HG03575 (cell line): ENCODE measurements around the gene CCDC188.
"Not testable (repeated sequence)": the region's sequence is repeated elsewhere in the genome, so short reads cannot be mapped to it uniquely, and the experiment has no call there.

Source experiments
- ATAC-seq: cut with Tn5 transposase; IDR thresholded peaks from one replicate; pipeline ENCODE4 v1.9.1; 2021; ENCODE audit not compliant: unreplicated experiment, insufficient number of reproducible peaks, low FRiP score; ENCODE audit errors: extremely low read depth

CCDC188 gene

DNA sequence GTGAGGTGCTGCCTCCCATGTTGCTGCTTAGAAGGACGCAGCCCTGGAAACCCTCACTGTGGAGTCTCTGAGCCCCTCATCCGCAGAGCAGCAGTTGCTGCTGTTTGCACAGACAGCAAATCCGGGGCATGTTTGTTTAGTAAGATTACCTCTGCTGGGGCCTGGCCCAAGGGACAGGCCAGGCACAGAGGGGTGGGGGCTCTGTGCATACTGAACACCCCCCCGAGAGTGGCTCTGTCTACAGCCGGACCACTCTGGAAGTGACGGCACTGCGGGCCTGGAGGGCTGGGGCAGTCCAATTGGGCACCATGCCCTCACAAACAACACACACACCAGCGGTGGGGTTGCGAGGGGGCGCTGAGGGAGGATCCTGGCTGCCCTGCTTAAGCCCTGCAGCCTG, 22.9 kb upstream of the CCDC188 start:
- no peak for ATAC-seq

DNA sequence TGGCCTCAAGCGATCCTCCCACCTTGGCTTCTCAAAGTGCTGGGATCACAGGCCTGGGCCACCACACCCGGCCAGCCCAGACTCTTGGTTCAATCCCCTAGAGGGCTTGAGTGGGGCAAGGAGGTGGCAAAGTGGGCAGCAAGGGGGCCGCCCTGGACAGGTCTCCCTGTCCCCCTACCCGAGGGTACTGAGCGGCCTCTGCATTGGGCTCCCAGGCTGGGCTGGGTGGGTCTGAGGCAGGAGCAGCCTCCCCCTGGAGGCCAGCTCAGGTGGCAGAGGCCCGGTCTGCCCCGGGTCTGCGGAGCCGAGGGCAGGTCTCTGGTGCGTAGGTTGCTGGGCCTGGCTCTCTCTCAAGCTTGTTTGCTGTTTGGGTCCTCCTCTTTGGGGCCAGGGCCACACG, 22.4 kb upstream of the CCDC188 start:
- no peak for ATAC-seq

GRCh38 chr22:20172141-20172613, 21.3 kb upstream of the CCDC188 start:
- ATAC-seq, result no peak

DNA sequence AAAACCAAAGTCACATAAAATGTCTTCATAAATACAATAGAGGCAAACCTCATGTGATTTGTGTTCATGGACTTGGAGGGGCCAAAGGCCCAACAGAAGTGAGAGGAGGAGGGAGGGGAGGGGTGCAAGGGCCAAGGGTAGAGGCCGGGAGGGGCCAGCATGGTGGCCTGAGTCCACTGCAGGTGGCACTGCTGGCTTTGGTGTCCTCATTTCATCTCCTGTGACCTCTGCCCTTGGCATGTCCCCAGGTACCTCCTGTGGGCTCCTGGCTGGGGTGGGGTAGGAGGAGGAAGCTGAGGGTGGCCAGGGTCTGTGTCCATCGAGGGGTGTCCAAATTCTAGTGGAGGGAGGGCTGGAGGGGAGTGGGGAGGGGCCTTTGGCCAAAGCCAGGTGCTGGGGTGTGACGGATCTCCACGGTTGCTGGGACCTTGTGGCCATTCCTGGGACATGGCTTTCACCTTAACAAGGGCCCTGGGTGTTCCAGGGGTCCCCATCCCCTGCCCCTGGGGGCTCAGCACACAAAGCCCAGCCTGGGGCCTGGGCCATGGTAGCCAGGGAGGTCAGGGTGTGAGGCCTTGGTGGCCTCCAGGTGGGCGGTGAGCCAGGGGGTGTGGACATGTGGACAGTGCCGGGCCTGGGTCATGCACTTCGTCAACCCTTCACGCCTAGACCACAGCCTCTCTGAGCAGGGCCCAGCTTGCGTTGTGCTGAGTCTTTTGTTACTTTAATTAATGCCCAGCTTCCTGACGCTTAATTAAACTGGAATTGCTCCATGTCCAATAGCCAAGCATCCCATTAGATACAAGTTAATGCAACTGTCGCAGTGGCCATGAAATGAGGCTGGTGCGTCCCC, 20.7 kb upstream of the CCDC188 start:
- no peak for ATAC-seq

GRCh38 chr22:20170170-20170569, 19.3 kb upstream of the CCDC188 start:
- no peak for ATAC-seq

DNA sequence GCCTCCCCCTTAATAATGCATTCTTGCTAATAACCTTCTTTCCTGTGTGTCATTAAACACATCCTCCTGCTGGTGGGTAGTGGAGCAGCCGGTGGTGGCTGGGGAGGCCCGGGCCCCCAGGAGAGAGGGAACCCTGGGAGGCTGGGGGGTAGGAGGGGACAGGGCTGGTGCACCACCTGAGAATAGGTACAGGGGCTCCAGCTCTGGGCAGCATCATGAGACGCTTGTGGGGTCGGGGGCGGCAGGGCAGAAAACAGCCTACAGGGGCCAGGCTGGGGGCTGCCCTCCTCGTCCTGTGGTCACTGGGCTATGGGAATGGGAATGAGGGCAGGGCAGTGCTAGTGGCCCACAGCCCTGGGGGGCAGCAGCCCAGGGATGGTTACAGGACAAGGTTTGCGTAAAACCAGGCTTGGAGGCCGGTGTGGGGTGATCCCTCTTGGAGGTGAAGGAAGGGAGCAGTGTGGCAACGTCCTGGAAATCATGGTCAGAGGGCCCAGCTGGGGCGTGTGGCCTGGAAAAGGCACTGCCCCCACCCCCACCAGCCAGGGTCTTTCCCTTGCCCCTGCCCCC, 18.5 kb upstream of the CCDC188 start:
- no peak for ATAC-seq

GRCh38 chr22:20167643-20168322, 16.9 kb upstream of the CCDC188 start:
- ATAC-seq, result no peak

- ATAC-seq, result no peak
Measured at GRCh38 chr22:20166703-20167102, 15.8 kb upstream of the CCDC188 start.

GRCh38 chr22:20165913-20166312, 15.1 kb upstream of the CCDC188 start:
- no peak for ATAC-seq

DNA sequence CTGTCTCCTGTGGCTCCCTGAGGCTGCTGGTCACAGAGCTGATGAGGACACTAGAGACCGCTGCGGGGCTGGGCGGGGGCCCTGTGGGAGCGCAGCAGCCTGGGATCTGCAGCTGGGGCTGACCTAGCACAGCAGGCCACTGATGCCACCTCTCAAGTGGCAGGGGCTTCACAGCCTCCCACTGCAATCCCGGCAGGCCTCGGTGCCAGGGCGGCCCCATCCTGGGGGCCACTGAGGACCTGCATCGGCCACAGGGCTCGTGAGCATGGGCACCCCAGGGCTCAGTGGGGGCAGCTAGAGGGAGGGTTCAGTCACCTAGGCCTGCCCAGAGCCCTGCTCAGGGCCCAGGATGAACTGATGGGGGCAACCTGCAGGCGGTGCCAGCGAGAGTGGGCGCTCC, 14.6 kb upstream of the CCDC188 start:
- ATAC-seq, result no peak

DNA sequence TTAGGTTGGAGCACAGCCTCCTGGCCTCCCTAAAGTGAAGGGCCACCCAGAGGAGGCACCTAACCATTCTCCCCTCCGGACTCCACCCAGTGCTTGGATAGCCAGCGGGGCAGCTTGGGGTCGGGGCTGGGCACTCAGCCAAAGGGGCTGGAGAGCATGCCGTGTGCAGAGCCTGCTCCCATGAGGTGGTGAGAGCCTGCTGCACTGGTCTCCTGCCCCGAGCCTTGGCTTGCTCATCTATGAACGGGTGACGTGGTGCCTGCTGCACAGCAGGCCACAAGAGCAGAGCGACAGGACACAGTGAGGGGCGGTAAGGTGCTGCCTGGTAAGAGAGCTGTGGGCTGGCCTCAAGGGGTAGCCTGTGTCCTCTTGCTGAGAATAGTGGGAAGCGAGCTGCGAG, 14.0 kb upstream of the CCDC188 start:
- no peak for ATAC-seq

GRCh38 chr22:20160041-20160440, 9.2 kb upstream of the CCDC188 start:
- no peak for ATAC-seq

DNA sequence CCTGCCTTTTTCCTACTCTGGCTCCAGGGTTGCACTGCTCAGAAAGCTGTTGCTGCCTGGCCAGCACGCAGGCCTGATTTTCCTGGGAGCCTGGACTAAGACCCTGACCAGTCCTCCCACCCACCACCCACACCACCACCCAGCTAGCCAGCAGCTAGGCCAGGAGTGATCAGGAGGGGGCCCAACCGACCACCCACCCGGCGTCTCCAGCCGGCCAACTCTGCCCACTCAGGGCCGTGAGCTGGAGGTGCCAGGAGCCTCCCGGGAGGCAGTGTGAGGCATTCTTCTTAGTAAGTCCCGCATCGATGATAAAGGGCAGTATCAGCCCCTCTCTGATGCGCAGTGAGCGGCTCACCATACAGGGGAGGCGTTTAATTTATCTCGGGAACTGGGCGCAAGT, 8.7 kb upstream of the CCDC188 start:
- ATAC-seq, result not testable (repeated sequence)

- ATAC-seq, result no peak
Measured at GRCh38 chr22:20159076-20159475, 8.2 kb upstream of the CCDC188 start.

- ATAC-seq, result no peak
Measured at GRCh38 chr22:20158391-20159036, 7.7 kb upstream of the CCDC188 start.

DNA sequence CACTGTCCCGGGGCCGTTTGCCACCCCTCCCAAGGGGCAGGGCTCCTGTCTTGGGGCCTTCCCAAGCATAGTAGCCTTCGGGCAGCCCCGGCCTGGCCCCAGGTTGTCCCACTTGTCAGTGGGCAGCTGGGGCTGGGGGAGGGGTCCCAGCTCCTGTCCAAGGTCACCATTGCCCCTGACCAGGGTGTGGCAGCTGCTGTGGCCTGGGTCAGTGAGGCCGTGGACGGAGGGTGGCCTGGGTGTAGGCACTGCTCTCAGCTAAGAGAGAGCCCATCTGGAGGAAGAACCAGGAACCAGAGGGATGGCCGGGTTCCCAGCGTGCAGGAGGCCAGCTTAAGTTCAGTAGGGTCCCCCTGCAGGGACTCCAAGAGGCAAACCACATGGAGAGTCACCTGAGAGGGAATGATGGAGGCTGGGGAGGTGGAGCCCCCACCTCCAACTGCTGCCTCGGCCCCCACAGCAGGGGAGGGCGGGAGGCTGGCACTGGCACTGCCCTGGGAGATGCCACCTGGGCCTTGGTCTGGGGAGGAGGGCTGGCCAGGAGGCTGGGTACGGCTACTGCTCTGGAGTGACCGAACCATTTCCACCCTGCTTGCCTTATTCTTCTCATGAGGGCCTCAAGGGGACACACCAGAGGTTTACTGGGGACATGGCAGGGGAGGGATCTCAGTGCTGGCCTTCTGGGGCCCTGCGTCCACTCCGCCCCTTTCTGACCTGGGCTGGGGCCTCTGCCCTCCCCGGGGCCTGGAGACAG, 6.8 kb upstream of the CCDC188 start:
- no peak for ATAC-seq

DNA sequence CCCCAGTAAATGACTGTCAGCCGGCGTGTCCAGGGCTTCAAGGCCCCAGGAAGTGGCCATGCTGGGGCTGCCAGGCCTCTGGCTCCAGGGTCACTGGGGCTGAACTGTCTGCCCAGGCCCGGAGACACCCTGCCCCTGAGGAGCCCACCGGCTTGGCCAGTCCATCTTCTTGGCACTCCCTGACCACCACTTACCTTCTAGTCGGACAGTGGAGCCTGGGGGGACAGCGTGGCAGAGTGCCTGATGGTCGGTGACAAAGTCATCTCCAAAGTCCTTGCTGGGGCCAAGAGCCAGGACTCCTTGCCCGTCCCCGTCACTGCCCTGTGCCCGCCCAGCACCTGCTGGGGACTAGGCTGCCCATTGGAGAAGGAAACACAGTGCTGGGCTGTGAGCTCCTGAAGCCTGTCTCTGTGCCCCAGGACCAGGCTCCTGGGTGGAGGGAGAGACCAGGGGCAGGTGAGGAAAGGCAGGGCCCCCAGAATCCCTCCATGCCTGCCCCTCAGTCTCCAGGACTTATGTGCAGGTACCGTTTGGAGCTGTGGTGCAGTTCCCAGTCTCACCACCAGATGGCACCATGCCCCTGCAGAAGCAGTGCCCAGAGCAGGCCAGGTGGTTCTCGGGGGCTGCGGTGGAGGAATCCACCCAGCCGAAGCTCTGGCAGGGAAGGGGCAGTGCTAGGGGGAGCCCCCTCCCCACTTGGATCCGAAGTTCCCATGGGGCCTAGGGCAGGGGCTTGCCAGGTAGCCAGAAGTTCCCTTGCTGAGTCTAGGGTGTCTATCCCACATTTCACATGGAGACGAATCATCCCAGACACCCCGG, 6.0 kb upstream of the CCDC188 start:
- no peak for ATAC-seq

DNA sequence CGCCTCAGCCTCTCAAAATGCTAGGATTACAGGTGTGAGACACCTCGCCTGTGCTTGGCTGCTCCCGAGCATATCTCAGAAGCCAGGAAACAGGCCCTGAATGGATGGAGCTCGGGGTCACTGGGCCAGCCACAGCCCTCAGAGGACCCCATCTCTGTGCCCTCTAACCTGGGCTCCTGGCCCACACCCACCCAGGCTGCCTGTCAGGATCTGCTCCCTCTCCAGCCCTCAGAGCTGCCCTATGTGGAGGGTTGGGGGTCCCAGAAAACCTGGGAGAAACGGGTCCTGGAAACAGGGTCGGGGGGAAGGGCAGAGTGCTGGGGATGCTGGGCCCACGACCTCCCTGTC, 5.2 kb upstream of the CCDC188 start:
- no peak for ATAC-seq
